Measurements from ENCODE around the gene DACT2. TPM values are rescaled to one million over a fixed set of nuclear protein-coding genes. Genes with fewer than 3 reads are reported as not detected.
"Not testable (repeated sequence)": the region's sequence is repeated elsewhere in the genome, so short reads cannot be mapped to it uniquely, and the experiment has no call there.

The DACT2 gene
- total and polyA plus RNA-seq, 2 of the 8 experiments (the other 6 are each of a cell fraction or from before 2014, with no cell fraction given): 2.9 to 3.1 TPM

DNA sequence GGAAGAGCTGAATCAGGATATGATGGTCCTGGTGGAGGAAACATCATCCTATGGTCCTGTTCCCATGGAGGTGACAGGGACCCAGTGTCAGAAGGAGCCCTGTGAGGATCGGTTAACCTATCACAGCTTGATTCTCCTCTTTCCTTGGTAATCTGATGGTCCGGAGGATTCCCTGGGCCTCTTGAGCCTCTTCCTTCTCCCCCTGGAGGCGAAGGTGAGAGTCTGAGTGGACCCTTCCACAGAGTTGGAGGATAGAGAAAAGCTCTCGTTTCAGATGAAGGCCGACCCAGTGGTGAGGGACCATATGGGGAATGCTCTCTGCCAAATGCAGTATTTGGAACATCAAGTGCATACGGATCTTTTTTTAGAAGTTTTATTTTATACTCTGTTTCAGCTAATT is 32.1 kb downstream of the DACT2 start:
- H2BK20ac ChIP-seq (ENCODE audit: low read length); H3K79me2 ChIP-seq (ENCODE audit: control insufficient read depth in 1 of 2, insufficient read depth in 2 of 2, low read length in 2 of 2); H2AK5ac ChIP-seq (ENCODE audit: low read depth, low read length); H3K23ac ChIP-seq (ENCODE audit: insufficient read length); H2AFZ ChIP-seq (ENCODE audit: low read length); POLR2A ChIA-PET (ENCODE audit: partially characterized antibody); H3K4ac ChIP-seq (replicated peaks; ENCODE audit: insufficient read length, low read depth, low read length); H2BK5ac ChIP-seq (ENCODE audit: low read depth, low read length); H2BK12ac ChIP-seq (ENCODE audit: low read depth, low read length); H3K23me2 ChIP-seq (ENCODE audit: low read depth, low read length); H3K4me2 ChIP-seq (ENCODE audit: insufficient read depth in 1 of 2, low read depth in 2 of 2, low read length in 2 of 2); H4K91ac ChIP-seq (replicated peaks; ENCODE audit: insufficient read length, low read length); H3K79me1 ChIP-seq (ENCODE audit: low read depth, low read length); H3K9me3 ChIP-seq (ENCODE audit: insufficient read depth in 2 of 2, low read depth in 1 of 2, low read length in 1 of 2); H3K14ac ChIP-seq (ENCODE audit: insufficient read length); H3K9ac ChIP-seq (replicated peaks in 1 of 4; ENCODE audit: extremely low read depth in 1 of 4, low read depth in 3 of 4, low read length in 3 of 4); H3K27me3 ChIP-seq (replicated peaks in 1 of 4; ENCODE audit: control insufficient read depth in 3 of 4, extremely low read depth in 1 of 4, insufficient read depth in 3 of 4, low read length in 3 of 4); H3K4me3 ChIP-seq (ENCODE audit: extremely low read depth in 1 of 4, insufficient read depth in 2 of 4, low read depth in 3 of 4, low read length in 4 of 4); H2BK120ac ChIP-seq (replicated peaks; ENCODE audit: low read depth, low read length); H4K5ac ChIP-seq (ENCODE audit: insufficient read length, low read depth, low read length); H3K27ac ChIP-seq (ENCODE audit: low read depth, low read length); H4K8ac ChIP-seq (ENCODE audit: extremely low read depth, insufficient read depth, low read length); H3K18ac ChIP-seq (ENCODE audit: extremely low read depth, low read length); DNase-seq (ENCODE audit: low read depth in 1 of 2, low spot score in 2 of 2); H3K36me3 ChIP-seq (ENCODE audit: control insufficient read depth in 2 of 4, insufficient read depth in 4 of 4, low read length in 3 of 4); H4K20me1 ChIP-seq (replicated peaks in 1 of 2; ENCODE audit: control insufficient read depth in 1 of 2, insufficient read depth in 2 of 2, low read length in 2 of 2); H3K4me1 ChIP-seq (replicated peaks in 1 of 4; ENCODE audit: control insufficient read depth in 3 of 4, insufficient read depth in 4 of 4, low read length in 3 of 4); H2BK15ac ChIP-seq (ENCODE audit: low read length); FAIRE-seq; H3K56ac ChIP-seq (replicated peaks; ENCODE audit: insufficient read length, low read depth, low read length): not testable (repeated sequence)
- CTCF ChIA-PET (ENCODE audit: partially characterized antibody): interaction anchor here (0.9 to 3.7 kb wide), 5 partner anchors 10 to 86 kb away, joined by 3 to 12 read pairs (median 4); no protein-coding TSS in a partner anchor
- peak; percentile 3 to 15; a peak in 1 of 4 replicates for TF ChIP-seq RAD21 (IDR thresholded peaks at IDR 0.05 in 1 of 2, conservative IDR thresholded peaks at IDR 0.05 in 1 of 2; ENCODE audit: low read depth in 2 of 2, low read length in 2 of 2)
- TF ChIP-seq, protein P1, sequence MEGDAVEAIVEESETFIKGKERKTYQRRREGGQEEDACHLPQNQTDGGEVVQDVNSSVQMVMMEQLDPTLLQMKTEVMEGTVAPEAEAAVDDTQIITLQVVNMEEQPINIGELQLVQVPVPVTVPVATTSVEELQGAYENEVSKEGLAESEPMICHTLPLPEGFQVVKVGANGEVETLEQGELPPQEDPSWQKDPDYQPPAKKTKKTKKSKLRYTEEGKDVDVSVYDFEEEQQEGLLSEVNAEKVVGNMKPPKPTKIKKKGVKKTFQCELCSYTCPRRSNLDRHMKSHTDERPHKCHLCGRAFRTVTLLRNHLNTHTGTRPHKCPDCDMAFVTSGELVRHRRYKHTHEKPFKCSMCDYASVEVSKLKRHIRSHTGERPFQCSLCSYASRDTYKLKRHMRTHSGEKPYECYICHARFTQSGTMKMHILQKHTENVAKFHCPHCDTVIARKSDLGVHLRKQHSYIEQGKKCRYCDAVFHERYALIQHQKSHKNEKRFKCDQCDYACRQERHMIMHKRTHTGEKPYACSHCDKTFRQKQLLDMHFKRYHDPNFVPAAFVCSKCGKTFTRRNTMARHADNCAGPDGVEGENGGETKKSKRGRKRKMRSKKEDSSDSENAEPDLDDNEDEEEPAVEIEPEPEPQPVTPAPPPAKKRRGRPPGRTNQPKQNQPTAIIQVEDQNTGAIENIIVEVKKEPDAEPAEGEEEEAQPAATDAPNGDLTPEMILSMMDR (IDR thresholded peaks at IDR 0.05; ENCODE audit: control extremely low read depth in 1 of 3, insufficient read depth in 1 of 3, low read depth in 1 of 3, low read length in 3 of 3): peak in 2 of 3 experiments; percentile 2 to 18; a peak in 3 of 4 replicates
- WGBS, 2 experiments (ENCODE audit: extremely low coverage in 1 of 2, insufficient coverage in 1 of 2, insufficient read length in 1 of 2, insufficient replicate concordance in 2 of 2, low coverage in 1 of 2, low lambda C conversion rate in 2 of 2, missing lambda C conversion rate in 1 of 2): 84% methylated on average over 6 of the region's 6 CpGs; no CpG with 5 or more reads in 1 of the 2 experiments
